Colonic mucosa (tissue), 4 donors: ENCODE results near the gene INHBE. TPM values are rescaled to one million over a fixed set of nuclear protein-coding genes. Genes with fewer than 3 reads are reported as not detected.
A peak's percentile ranks its signal among the peaks of the same experiment; 100 is the strongest.

Source experiments
- DNase-seq: peaks from one replicate; pipeline ENCODE4 v3.0.0-alpha.2; 2020
- H3K27ac ChIP-seq: fragments of 200-600 bp; one replicate; pipeline ENCODE4 v1.8.0; 2021
- H3K27me3 ChIP-seq: fragments of 200-600 bp; one replicate; pipeline ENCODE4 v1.8.0; 2021
- H3K36me3 ChIP-seq: fragments of 200-600 bp; one replicate; pipeline ENCODE4 v1.8.0; 2021
- H3K4me1 ChIP-seq: fragments of 200-600 bp; one replicate; pipeline ENCODE4 v1.8.0; 2021; ENCODE audit warnings: mild to moderate bottlenecking
- H3K4me3 ChIP-seq: fragments of 200-600 bp; one replicate; pipeline ENCODE4 v1.8.0; 2021
- H3K9ac ChIP-seq, 2 donors: one replicate each; pipeline ENCODE4 v1.7.0; 2013; ENCODE audit warnings: control low read depth in 2 of 2, low read depth in 2 of 2, low read length in 2 of 2
- H3K9me3 ChIP-seq: fragments of 200-600 bp; one replicate; pipeline ENCODE4 v1.8.0; 2021
- CTCF ChIP-seq: fragments of 200-600 bp; IDR thresholded peaks from one replicate; pipeline ENCODE4 v1.8.0; 2022; ENCODE audit warnings: antibody characterized with exemption, mild to moderate bottlenecking
- intact Hi-C: fragments of 100-400 bp; cut with DNase I; formaldehyde crosslinking; loops from one replicate; pipeline ENCODE4 v1.14.1; 2022
- total RNA-seq, 2 donors: library from RNA; stranded (reverse); fragmentation: NEBNext Ultra II Directional in 1 of 2; extraction: Animal tissue kit (Norgen Biotek cat#: 25700) in 1 of 2; gene quantifications; one replicate each; pipeline ENCODE4 v1.2.1, GENCODE V29; 2021
- donor health status: healthy.
- donor health status: DM: no; HTN: no; CAD: no.
- donor health status: DM: no; HTN: no; CAD: no.

Gene INHBE
- total RNA-seq, 2 donors from 2014 or later = 0.22 TPM; not detected in 1

DNA sequence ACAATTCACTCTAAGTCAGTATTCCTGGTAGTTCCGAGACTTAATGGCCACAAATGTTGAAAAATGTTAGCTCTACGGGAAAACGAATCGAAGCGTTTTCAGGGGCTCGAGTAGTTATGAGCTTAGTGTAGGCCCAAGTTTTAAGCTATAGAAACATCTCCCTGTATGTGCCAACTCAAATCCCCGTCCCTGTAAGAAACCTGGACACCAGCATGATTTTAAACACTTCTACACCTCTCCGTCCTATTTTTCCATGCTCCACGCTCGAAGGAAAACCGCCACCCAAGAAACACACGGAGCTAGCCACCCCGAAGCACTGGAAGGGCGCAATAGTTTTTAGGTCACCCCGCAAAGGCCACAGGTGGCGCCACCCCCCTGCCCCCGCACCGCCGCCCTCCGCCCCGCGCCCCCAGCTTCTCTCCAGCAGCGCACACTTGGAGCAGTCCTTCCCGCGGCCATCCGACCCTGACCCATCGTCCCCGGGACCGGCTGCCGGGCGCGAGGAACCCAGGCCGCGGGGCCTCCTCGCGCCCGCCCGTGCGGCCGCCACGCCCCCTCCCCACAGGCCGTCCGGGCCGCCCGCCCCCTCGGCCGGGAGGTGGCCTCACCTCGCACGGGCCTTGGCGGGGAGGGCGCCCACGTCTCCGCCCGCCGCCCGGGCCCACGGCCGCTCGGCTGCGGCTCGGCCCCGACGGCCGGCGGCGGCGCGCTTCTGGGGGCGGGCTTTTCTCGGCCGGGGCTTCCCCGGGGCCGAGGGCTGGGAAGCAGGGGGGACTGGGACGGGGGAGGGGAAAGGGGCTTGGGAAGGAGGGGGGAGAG, 24.8 kb upstream of the INHBE start:
- DNase-seq = peak; percentile 47
- intact Hi-C loops = no loop called here
- TF ChIP-seq CTCF = no peak
- peak overlapping the region; percentile 89 for H3K27ac ChIP-seq
- no peaks in the 10 kb centered on the region for H3K4me1 ChIP-seq
- H3K9me3 ChIP-seq = no peaks in the 10 kb centered on the region
- no peaks in the 10 kb centered on the region for H3K27me3 ChIP-seq
- H3K36me3 ChIP-seq = no peaks in the 10 kb centered on the region
- peak overlapping the region; percentile 71 to 81 for H3K9ac ChIP-seq
- peak overlapping the region; percentile 61 for H3K4me3 ChIP-seq

DNA sequence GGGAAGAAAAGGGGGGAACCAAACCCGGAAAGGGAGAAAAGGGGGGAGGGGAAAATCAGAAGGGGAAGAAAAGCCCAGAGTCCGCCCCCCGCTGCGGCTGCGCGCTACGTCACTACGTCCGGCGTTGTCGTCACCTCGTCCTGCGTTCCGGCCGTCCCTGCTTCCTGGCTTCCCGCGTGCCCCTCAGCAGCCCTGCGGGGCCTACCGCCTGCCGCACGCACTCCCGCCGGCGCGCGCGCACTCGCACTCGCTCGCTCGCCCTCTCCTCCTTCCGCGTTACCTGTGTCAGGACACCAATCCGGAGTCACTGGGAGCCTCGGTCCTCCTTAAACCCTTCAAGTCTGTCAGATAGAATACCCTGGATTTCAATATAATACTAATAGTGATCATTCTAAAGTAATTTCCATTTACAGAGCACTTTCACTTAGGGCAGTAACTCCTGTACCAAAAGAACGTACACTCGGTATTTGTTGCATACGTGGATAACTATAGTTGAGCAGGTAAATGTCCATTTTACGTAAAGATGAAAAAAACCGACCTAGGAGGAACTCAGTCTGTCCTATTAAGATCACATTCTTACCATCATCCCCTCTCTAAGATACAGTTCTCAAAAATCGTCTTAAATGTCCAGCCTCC, 24.1 kb upstream of the INHBE start, which contains the start of gene R3HDM2:
TSS of gene R3HDM2 (minus strand) at position 113 of the 636 bp plus-strand sequence. CDS start 120,615 bp downstream, outside the sequence.
- Histone ChIP-seq H3K9me3 (no peaks in the 10 kb centered on the region), H3K9ac (peak within 1 kb of the TSS; percentile 71 to 81), H3K27ac (peak within 1 kb of the TSS; percentile 89), H3K4me3 (peak within 1 kb of the TSS; percentile 61), H3K4me1 (no peaks in the 10 kb centered on the region), H3K36me3 (no peaks in the 10 kb centered on the region), H3K27me3 (no peaks in the 10 kb centered on the region)
- peak; percentile 96 for DNase-seq
- intact Hi-C loops = no loop called here
- no peak for TF ChIP-seq CTCF

- no peak for DNase-seq
- Histone ChIP-seq H3K9ac (peak overlapping the region in 1 of 2 donors; percentile 61), H3K4me1 (no peaks in the 10 kb centered on the region), H3K4me3 (peak overlapping the region; percentile 61), H3K9me3 (no peaks in the 10 kb centered on the region), H3K27ac (peak overlapping the region; percentile 89), H3K36me3 (no peaks in the 10 kb centered on the region), H3K27me3 (no peaks in the 10 kb centered on the region)
- TF ChIP-seq CTCF = no peak
- intact Hi-C loops = no loop called here
Measured at GRCh38 chr12:57431654-57432188, 23.4 kb upstream of the INHBE start.

GRCh38 chr12:57433370-57433769, 21.7 kb upstream of the INHBE start:
- H3K9ac ChIP-seq = no peak overlapping the region
- H3K4me1 ChIP-seq = no peaks in the 10 kb centered on the region
- no peak for TF ChIP-seq CTCF
- intact Hi-C loops = no loop called here
- H3K9me3 ChIP-seq = no peaks in the 10 kb centered on the region
- H3K4me3 ChIP-seq = no peak overlapping the region
- DNase-seq = no peak
- no peaks in the 10 kb centered on the region for H3K27me3 ChIP-seq
- no peak overlapping the region for H3K27ac ChIP-seq
- H3K36me3 ChIP-seq = no peaks in the 10 kb centered on the region

DNA sequence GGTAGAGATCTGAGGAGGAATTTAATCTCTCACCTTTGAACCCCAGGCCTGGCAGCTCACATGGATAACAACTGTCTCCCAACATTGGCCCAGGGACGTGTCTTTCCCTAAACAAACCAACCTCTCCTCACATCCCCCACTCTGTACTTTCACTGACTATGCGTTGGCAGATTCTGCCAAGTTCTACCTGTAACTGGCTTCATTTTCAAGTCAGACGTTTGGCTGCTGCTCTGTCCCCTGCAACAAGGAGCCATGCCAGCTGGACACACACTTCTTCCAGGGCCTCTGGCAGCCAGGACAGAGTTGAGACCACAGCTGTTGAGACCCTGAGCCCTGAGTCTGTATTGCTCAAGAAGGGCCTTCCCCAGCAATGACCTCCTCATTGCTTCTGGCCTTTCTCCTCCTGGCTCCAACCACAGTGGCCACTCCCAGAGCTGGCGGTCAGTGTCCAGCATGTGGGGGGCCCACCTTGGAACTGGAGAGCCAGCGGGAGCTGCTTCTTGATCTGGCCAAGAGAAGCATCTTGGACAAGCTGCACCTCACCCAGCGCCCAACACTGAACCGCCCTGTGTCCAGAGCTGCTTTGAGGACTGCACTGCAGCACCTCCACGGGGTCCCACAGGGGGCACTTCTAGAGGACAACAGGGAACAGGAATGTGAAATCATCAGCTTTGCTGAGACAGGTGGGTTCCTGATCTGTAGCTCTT, 20.4 kb upstream of the INHBE start, which contains the start of gene INHBC:
TSS of gene INHBC (plus strand) at position 268 of the 707 bp plus-strand sequence. CDS start at position 371, 103 bp downstream.
- TF ChIP-seq CTCF = no peak
- Histone ChIP-seq H3K4me1 (no peaks in the 10 kb centered on the region), H3K36me3 (no peaks in the 10 kb centered on the region), H3K9me3 (no peaks in the 10 kb centered on the region), H3K27me3 (no peaks in the 10 kb centered on the region), H3K4me3 (no peak within 1 kb of the TSS), H3K27ac (no peak within 1 kb of the TSS), H3K9ac (no peak within 1 kb of the TSS)
- DNase-seq = no peak
- intact Hi-C loops = no loop called here
